GM19467 (cell line): Measurements from ENCODE around the gene SUN3.
"Not testable (repeated sequence)": the region's sequence is repeated elsewhere in the genome, so short reads cannot be mapped to it uniquely, and the experiment has no call there.

ENCODE experiments used
- ATAC-seq: cut with Tn5 transposase; IDR thresholded peaks from one replicate; pipeline ENCODE4 v1.9.1; 2021; ENCODE audit warnings: mild to moderate bottlenecking, moderate library complexity; ENCODE audit not compliant: unreplicated experiment

SUN3 gene

GRCh38 chr7:48033922-48034321 lies 5.0 kb upstream of the SUN3 start:
- ATAC-seq, result no peak

- ATAC-seq, result no peak
Measured at GRCh38 chr7:48031111-48031510, 2.2 kb upstream of the SUN3 start.

GRCh38 chr7:48025624-48026023 lies 3.3 kb downstream of the SUN3 start:
- no peak for ATAC-seq

- ATAC-seq, result no peak
Measured at GRCh38 chr7:48017674-48018073, 11.2 kb downstream of the SUN3 start.

- ATAC-seq, result no peak
Measured at GRCh38 chr7:48016641-48017040, 12.3 kb downstream of the SUN3 start.

GRCh38 chr7:48011951-48012350 lies 17.0 kb downstream of the SUN3 start:
- ATAC-seq, result no peak

- no peak for ATAC-seq
Measured at GRCh38 chr7:48011323-48011722, 17.6 kb downstream of the SUN3 start.

GRCh38 chr7:48009954-48010353 lies 19.0 kb downstream of the SUN3 start:
- no peak for ATAC-seq

GRCh38 chr7:48009257-48009656 lies 19.6 kb downstream of the SUN3 start:
- no peak for ATAC-seq

- no peak for ATAC-seq
Measured at GRCh38 chr7:48006866-48007265, 22.0 kb downstream of the SUN3 start.

- ATAC-seq, result no peak
Measured at GRCh38 chr7:48004638-48005037, 24.3 kb downstream of the SUN3 start.

- no peak for ATAC-seq
Measured at GRCh38 chr7:48004032-48004431, 24.9 kb downstream of the SUN3 start.

- not testable (repeated sequence) for ATAC-seq
Measured at GRCh38 chr7:48000164-48000563, 28.7 kb downstream of the SUN3 start.

- ATAC-seq, result no peak
Measured at GRCh38 chr7:47999413-47999812, 29.5 kb downstream of the SUN3 start.

GRCh38 chr7:47992446-47992845 lies 36.5 kb downstream of the SUN3 start:
- ATAC-seq, result no peak

GRCh38 chr7:47991741-47992311 lies 37.1 kb downstream of the SUN3 start:
- peak; percentile 98 for ATAC-seq

GRCh38 chr7:47991270-47991669 lies 37.6 kb downstream of the SUN3 start:
- ATAC-seq, result no peak

- no peak for ATAC-seq
Measured at GRCh38 chr7:47990592-47990991, 38.3 kb downstream of the SUN3 start.

- ATAC-seq, result not testable (repeated sequence)
Measured at GRCh38 chr7:47989607-47990400, 39.1 kb downstream of the SUN3 start.

- ATAC-seq, result no peak
Measured at GRCh38 chr7:47988496-47989386, 40.2 kb downstream of the SUN3 start.

GRCh38 chr7:47982610-47983009 lies 46.3 kb downstream of the SUN3 start:
- ATAC-seq, result no peak

GRCh38 chr7:47980648-47981047 lies 48.3 kb downstream of the SUN3 start:
- ATAC-seq, result not testable (repeated sequence)
